ENCODE data around the gene CBARP.

- TF ChIP-seq EZH2phosphoT487 (IDR thresholded peaks at IDR 0.05; ENCODE audit: insufficient read depth, low read depth) (no peak), EZH2 (IDR thresholded peaks at IDR 0.05; ENCODE audit: insufficient read depth, poor library complexity, severe bottlenecking) (no peak)
These were observed 2.3 kb upstream of the CBARP start for GRCh38 chr19:1239796-1240737.

Measured in GM23248 (cell line).